Measurements from ENCODE around the gene PMM2. TPM values are rescaled to one million over a fixed set of nuclear protein-coding genes. Genes with fewer than 3 reads are reported as not detected.

The PMM2 gene
- total RNA-seq, 1 donor from 2014 or later: 22.2 TPM

- H4K20me1 ChIP-seq (ENCODE audit: low read depth): no peaks in the 10 kb centered on the region
- no peaks in the 10 kb centered on the region for H3K27me3 ChIP-seq
- DNase-seq (ENCODE audit: low spot score): no peak
- H3K4me2 ChIP-seq: no peak overlapping the region
- TF ChIP-seq EZH2 (IDR thresholded peaks at IDR 0.05) (no peak), CTCF (IDR thresholded peaks at IDR 0.05) (no peak), EZH2phosphoT487 (IDR thresholded peaks at IDR 0.05) (no peak)
- no peak overlapping the region for H3K27ac ChIP-seq
- no peak overlapping the region for H2AFZ ChIP-seq (replicated peaks)
- no peaks in the 10 kb centered on the region for H3K36me3 ChIP-seq
- no peak overlapping the region for H3K4me3 ChIP-seq
- no peaks in the 10 kb centered on the region for H3K27me3 Mint-ChIP-seq (ENCODE audit: insufficient read depth, low read depth)
- H3K4me1 ChIP-seq: no peaks in the 10 kb centered on the region
- H3K9me3 ChIP-seq (ENCODE audit: low read depth): no peaks in the 10 kb centered on the region
- H3K9ac ChIP-seq: no peak overlapping the region
- no peaks in the 10 kb centered on the region for H3K4me1 Mint-ChIP-seq
- peaks cover 31% of the 10 kb centered on the region for H3K36me3 Mint-ChIP-seq
- no peaks in the 10 kb centered on the region for H3K9me3 Mint-ChIP-seq
- no peaks in the 10 kb centered on the region for H3K79me2 ChIP-seq (ENCODE audit: low read depth)
- no peak overlapping the region for H3K27ac Mint-ChIP-seq
- peaks cover 4% of the 10 kb centered on the region for H3F3A ChIP-seq (ENCODE audit: low read depth)
- no peak overlapping the region for H3K4me3 Mint-ChIP-seq
These were observed 14.7 kb downstream of the PMM2 start for GRCh38 chr16:8812162-8812843.

DNA sequence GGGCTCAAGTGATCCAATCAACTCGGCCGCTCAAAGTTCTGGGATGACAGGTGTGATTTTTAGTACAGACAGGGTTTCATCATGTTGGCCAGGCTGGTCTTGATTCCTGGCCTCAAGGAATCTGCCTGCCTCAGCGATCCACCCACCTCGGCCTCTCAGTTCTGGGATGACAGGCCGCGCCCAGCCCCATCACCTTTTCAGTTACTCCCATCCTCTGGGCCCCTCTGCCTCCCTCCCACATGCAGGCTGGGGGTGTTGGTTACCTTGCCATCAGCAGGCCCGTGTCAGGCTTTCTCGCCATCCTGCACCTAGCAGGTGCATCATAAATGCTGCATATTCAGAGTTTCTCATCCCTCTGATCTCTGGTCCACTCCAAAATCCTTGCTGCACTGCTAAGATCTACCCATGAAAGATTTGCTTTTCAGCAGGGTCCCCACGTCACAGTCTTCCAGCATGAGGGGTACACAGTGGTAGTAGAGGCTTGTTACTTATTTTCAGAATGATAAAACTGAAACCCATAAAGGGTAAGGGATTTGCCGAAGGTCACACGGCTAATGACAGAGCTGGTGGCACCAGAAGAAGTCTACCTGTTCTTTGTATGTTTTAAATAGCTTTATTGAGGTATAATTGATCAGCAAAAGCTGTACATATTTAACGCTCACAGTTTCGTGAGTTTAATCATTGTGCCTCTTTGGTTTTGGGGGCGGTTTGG, 16.6 kb downstream of the PMM2 start:
- Histone ChIP-seq H3K27ac (no peak overlapping the region), H3K4me1 (no peaks in the 10 kb centered on the region), H3K9ac (no peak overlapping the region), H3K4me2 (no peak overlapping the region), H4K20me1 (ENCODE audit: low read depth) (no peaks in the 10 kb centered on the region), H3F3A (ENCODE audit: low read depth) (peaks cover 4% of the 10 kb centered on the region), H2AFZ (replicated peaks) (no peak overlapping the region), H3K4me3 (no peak overlapping the region), H3K9me3 (ENCODE audit: low read depth) (no peaks in the 10 kb centered on the region), H3K79me2 (ENCODE audit: low read depth) (no peaks in the 10 kb centered on the region), H3K36me3 (no peaks in the 10 kb centered on the region), H3K27me3 (no peaks in the 10 kb centered on the region)
- no peaks in the 10 kb centered on the region for H3K27me3 Mint-ChIP-seq (ENCODE audit: insufficient read depth, low read depth)
- H3K4me1 Mint-ChIP-seq: peaks cover 7% of the 10 kb centered on the region
- H3K27ac Mint-ChIP-seq: no peak overlapping the region
- H3K36me3 Mint-ChIP-seq: peaks cover 32% of the 10 kb centered on the region
- TF ChIP-seq EZH2phosphoT487 (IDR thresholded peaks at IDR 0.05): no peak
- TF ChIP-seq CTCF (IDR thresholded peaks at IDR 0.05): no peak
- TF ChIP-seq EZH2 (IDR thresholded peaks at IDR 0.05): no peak
- no peaks in the 10 kb centered on the region for H3K9me3 Mint-ChIP-seq
- no peak for DNase-seq (ENCODE audit: low spot score)
- H3K4me3 Mint-ChIP-seq: no peak overlapping the region

DNA sequence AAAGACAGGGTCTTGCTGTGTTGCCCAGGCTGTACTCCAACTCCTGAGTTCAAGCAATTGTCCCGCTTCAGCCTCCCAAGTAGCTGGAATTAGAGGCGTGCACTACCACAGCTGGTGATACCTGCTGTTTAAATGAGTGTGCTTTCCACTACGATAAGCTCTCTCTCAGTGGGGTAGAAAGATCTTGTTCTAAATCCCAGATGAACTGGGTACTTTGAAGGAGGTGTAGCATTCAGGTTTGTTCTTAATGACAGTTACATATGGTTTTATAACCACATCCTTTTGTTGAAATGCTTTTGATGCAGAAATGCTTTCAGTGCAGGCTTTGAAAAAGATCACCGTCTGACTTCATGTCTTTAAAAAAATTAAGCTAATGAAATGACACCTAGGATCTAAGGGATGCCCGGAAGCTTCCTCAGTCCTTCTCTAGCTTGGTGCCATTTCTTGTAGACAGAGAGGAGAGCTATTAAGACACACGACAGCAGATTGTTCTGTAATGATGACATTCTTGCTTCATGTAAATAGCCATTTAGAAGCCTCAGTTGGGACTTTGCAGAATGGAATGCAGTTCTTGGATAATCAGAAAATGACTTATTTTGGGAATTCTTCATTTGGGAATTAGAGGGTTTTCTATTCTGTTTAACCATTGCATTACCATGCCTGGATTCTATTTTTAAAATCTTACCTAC, 19.5 kb downstream of the PMM2 start:
- no peak overlapping the region for H2AFZ ChIP-seq (replicated peaks)
- H3K4me1 ChIP-seq: no peaks in the 10 kb centered on the region
- no peak overlapping the region for H3K27ac ChIP-seq
- no peak overlapping the region for H3K9ac ChIP-seq
- no peaks in the 10 kb centered on the region for H3K79me2 ChIP-seq (ENCODE audit: low read depth)
- H3K36me3 Mint-ChIP-seq: peaks cover 43% of the 10 kb centered on the region
- H3K4me3 Mint-ChIP-seq: no peak overlapping the region
- no peak overlapping the region for H3K27ac Mint-ChIP-seq
- no peaks in the 10 kb centered on the region for H3K36me3 ChIP-seq
- no peak for DNase-seq (ENCODE audit: low spot score)
- H3F3A ChIP-seq (ENCODE audit: low read depth): peaks cover 4% of the 10 kb centered on the region
- H3K4me3 ChIP-seq: no peak overlapping the region
- no peaks in the 10 kb centered on the region for H3K9me3 Mint-ChIP-seq
- no peaks in the 10 kb centered on the region for H4K20me1 ChIP-seq (ENCODE audit: low read depth)
- H3K27me3 ChIP-seq: no peaks in the 10 kb centered on the region
- peaks cover 2% of the 10 kb centered on the region for H3K27me3 Mint-ChIP-seq (ENCODE audit: insufficient read depth, low read depth)
- no peak for TF ChIP-seq CTCF (IDR thresholded peaks at IDR 0.05)
- TF ChIP-seq EZH2 (IDR thresholded peaks at IDR 0.05): no peak
- no peak for TF ChIP-seq EZH2phosphoT487 (IDR thresholded peaks at IDR 0.05)
- peaks cover 11% of the 10 kb centered on the region for H3K4me1 Mint-ChIP-seq
- no peak overlapping the region for H3K4me2 ChIP-seq
- no peaks in the 10 kb centered on the region for H3K9me3 ChIP-seq (ENCODE audit: low read depth)

Measured in neural progenitor cell (in vitro differentiated cells).